Measurements from ENCODE around the gene MAT2B. TPM values are rescaled to one million over a fixed set of nuclear protein-coding genes. Genes with fewer than 3 reads are reported as not detected.

Gene MAT2B
- total RNA-seq (2014; rRNA removed; shearing (Covaris generic); ENCODE audit: low replicate concordance): 47.6 and 72.5 TPM in 2 replicates

DNA sequence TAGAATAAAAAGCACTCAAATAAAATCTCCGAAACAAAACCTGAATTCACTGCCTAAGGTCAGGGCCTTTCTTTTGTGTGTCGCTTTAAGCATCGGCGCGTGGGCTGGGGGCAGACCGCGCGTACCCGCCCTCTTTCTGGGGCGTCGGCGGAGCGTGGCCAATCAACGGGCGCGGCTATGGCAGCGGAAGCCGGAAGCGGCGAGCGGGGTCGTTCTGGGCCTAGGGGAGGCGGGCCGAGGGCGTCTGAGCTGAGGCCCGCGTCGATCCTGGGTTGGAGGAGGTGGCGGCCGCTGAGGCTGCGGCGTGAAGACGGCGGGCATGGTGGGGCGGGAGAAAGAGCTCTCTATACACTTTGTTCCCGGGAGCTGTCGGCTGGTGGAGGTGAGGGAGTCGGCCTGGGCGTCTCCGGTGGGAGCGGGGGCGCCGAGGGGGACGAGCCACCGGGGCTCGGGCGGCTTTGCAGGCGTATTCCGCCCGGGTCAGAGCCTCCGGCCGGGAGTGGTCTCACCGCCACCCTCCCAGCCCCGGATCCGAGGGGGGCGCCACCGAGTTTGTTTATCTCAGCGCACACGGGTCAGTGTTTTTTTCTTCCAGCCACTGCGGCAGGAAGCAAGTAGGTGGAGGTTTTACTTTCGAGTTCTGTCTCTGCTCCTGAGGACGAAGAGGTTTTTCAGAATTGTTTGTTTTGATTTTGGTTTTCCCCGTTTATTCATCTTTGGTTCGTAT lies at the start of gene MAT2B:
MAT2B (plus strand) TSS at position 252 of the 727 bp plus-strand sequence; CDS start at position 320, 68 bp downstream.
- Histone ChIP-seq H4K20me1 (ENCODE audit: insufficient read depth, low read depth, low read length) (peaks cover 8% of the 10 kb centered on the region), H2AFZ (ENCODE audit: low read length) (peak within 1 kb of the TSS; percentile 91), H3K79me2 (ENCODE audit: low read length) (peaks cover 64% of the 10 kb centered on the region), H3K9me3 (ENCODE audit: low read length) (no peaks in the 10 kb centered on the region), H3K4me3 (ENCODE audit: low read length) (peak within 1 kb of the TSS; percentile 83), H3K27ac (ENCODE audit: low read length) (peak within 1 kb of the TSS; percentile 89), H3K9me2 (replicated peaks; ENCODE audit: insufficient read depth, low read length) (no peaks in the 10 kb centered on the region), H3K9ac (ENCODE audit: low read length) (peak within 1 kb of the TSS; percentile 81), H3K4me2 (ENCODE audit: low read depth, low read length, poor library complexity, severe bottlenecking) (peak within 1 kb of the TSS; percentile 92), H3K4me1 (ENCODE audit: low read length) (peaks cover 54% of the 10 kb centered on the region), H3K27me3 (ENCODE audit: low read length) (no peaks in the 10 kb centered on the region), H3K36me3 (ENCODE audit: insufficient read depth, low read length) (peaks cover under 1% of the 10 kb centered on the region; the same call in 1 of the 2 replicates)
- peak; percentile 98 for DNase-seq

DNA sequence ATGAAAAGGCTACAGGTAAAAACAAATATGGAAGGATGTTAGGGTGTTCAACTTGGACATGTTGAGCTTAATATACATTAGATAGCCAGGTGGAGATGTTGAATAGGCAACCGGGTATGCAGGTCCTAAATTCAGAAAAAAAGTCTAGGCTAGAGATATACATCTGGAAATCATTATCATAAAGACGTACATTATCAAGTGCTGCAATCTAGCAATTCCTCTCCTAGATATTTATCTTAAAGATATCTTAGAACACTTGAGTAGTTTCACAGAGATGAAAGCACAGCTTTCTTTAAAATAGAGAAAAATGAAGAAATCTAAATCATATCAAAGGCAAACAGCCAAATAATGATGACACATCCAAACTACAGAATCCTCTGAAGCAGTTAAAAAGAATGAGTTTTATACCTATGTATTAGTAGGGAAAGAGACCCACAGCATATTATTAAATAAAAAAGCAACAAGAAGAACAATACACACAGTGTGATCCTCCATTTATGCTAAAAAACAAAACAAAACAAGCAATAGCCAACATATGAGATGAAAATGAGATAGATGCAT lies 49.3 kb upstream of the MAT2B start:
- H2AFZ ChIP-seq (ENCODE audit: low read length): no peak overlapping the region
- H3K27ac ChIP-seq (ENCODE audit: low read length): no peak overlapping the region
- no peak overlapping the region for H3K4me3 ChIP-seq (ENCODE audit: low read length)
- H3K4me1 ChIP-seq (ENCODE audit: low read length): peaks cover 40% of the 10 kb centered on the region
- H3K9ac ChIP-seq (ENCODE audit: low read length): no peak overlapping the region
- H3K79me2 ChIP-seq (ENCODE audit: low read length): peaks cover 57% of the 10 kb centered on the region
- H3K9me3 ChIP-seq (ENCODE audit: low read length): no peaks in the 10 kb centered on the region
- no peaks in the 10 kb centered on the region for H3K27me3 ChIP-seq (ENCODE audit: low read length)
- DNase-seq: no peak
- no peak overlapping the region for H3K4me2 ChIP-seq (ENCODE audit: low read depth, low read length, poor library complexity, severe bottlenecking)
- no peaks in the 10 kb centered on the region for H3K9me2 ChIP-seq (replicated peaks; ENCODE audit: insufficient read depth, low read length)
- H4K20me1 ChIP-seq (ENCODE audit: insufficient read depth, low read depth, low read length): no peaks in the 10 kb centered on the region
- peaks cover 34% of the 10 kb centered on the region for H3K36me3 ChIP-seq (ENCODE audit: insufficient read depth, low read length)

DNA sequence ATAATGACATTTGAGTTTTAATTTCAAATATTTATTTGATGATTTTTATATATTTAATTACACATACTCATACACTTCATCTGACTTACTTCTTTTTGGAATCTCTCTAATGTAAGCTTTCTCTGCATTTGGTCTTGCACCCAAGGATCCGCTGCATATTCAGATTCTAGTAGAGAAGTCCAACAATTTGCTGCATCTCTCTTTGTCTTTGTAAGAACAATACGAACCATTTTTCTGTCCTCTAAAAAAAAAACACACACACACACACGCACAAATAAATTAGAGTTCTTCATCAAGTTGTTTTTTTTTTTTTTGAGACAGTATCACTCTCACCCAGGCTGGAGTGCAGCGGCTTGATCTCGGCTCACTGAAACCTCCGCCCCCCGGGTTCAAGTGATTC lies 48.6 kb upstream of the MAT2B start:
- Histone ChIP-seq H3K9ac (ENCODE audit: low read length) (no peak overlapping the region), H3K36me3 (ENCODE audit: insufficient read depth, low read length) (peaks cover 33% of the 10 kb centered on the region), H3K27me3 (ENCODE audit: low read length) (no peaks in the 10 kb centered on the region), H3K4me3 (ENCODE audit: low read length) (no peak overlapping the region), H4K20me1 (ENCODE audit: insufficient read depth, low read depth, low read length) (no peaks in the 10 kb centered on the region), H3K9me2 (replicated peaks; ENCODE audit: insufficient read depth, low read length) (no peaks in the 10 kb centered on the region), H3K4me2 (ENCODE audit: low read depth, low read length, poor library complexity, severe bottlenecking) (no peak overlapping the region), H3K27ac (ENCODE audit: low read length) (no peak overlapping the region), H3K79me2 (ENCODE audit: low read length) (peaks cover 62% of the 10 kb centered on the region), H2AFZ (ENCODE audit: low read length) (no peak overlapping the region), H3K9me3 (ENCODE audit: low read length) (no peaks in the 10 kb centered on the region), H3K4me1 (ENCODE audit: low read length) (peaks cover 42% of the 10 kb centered on the region)
- no peak for DNase-seq

DNA sequence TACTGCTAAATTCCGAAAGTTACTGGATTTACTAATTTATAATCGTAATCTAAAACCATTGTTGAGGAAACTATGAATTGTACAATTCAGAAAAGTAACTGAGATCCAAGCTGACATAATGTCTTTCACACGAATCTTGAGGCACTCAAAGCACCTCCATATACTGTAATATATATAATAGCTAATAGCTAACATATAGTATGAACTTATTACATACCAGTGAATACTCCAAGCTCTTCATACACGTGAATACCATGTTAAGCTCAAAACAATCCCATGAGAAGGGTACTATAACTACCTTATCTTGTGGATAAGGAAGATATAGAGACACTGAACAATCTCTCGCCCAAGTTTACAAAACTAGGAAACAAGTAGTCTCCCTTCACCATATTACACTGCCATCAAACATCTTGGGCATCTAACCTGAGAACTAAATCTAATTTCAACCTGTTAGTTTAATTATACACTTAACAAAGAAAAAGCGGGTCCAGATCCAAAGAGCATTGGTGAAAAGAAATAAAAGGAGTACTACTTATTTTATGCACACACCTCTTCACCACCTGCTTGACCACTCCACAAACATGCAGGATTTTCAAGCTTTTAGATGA lies 46.5 kb upstream of the MAT2B start:
- Histone ChIP-seq H3K79me2 (ENCODE audit: low read length) (peaks cover 82% of the 10 kb centered on the region), H2AFZ (ENCODE audit: low read length) (no peak overlapping the region), H3K27me3 (ENCODE audit: low read length) (no peaks in the 10 kb centered on the region), H3K36me3 (ENCODE audit: insufficient read depth, low read length) (peaks cover 34% of the 10 kb centered on the region), H3K9me3 (ENCODE audit: low read length) (no peaks in the 10 kb centered on the region), H3K4me2 (ENCODE audit: low read depth, low read length, poor library complexity, severe bottlenecking) (peak overlapping the region; percentile 96), H3K4me1 (ENCODE audit: low read length) (peaks cover 45% of the 10 kb centered on the region), H4K20me1 (ENCODE audit: insufficient read depth, low read depth, low read length) (no peaks in the 10 kb centered on the region), H3K27ac (ENCODE audit: low read length) (peak overlapping the region; percentile 91), H3K4me3 (ENCODE audit: low read length) (peak overlapping the region; percentile 89), H3K9me2 (replicated peaks; ENCODE audit: insufficient read depth, low read length) (no peaks in the 10 kb centered on the region), H3K9ac (ENCODE audit: low read length) (peak overlapping the region; percentile 88)
- peak; percentile 58 for DNase-seq

DNA sequence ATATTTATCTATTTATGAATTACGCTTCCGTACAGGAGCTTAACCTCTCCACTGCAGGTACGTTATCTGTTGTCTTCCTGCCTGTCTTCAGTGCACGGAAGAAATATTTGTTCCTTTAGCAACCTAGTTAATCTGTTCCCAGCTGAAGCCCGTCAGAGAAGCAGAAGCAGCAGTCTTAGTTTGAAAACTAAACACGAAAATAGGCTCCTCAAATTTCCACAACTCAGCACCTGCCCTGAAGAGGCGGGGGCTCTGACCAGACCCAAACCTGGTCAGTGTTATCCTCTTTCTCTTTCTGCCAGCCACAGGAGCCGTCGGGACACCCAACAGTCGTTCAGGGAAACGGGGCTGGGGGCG lies 46.0 kb upstream of the MAT2B start:
- Histone ChIP-seq H3K4me1 (ENCODE audit: low read length) (peaks cover 42% of the 10 kb centered on the region), H2AFZ (ENCODE audit: low read length) (peak overlapping the region; percentile 84; the same call in 1 of the 2 replicates), H3K36me3 (ENCODE audit: insufficient read depth, low read length) (peaks cover 37% of the 10 kb centered on the region)

DNA sequence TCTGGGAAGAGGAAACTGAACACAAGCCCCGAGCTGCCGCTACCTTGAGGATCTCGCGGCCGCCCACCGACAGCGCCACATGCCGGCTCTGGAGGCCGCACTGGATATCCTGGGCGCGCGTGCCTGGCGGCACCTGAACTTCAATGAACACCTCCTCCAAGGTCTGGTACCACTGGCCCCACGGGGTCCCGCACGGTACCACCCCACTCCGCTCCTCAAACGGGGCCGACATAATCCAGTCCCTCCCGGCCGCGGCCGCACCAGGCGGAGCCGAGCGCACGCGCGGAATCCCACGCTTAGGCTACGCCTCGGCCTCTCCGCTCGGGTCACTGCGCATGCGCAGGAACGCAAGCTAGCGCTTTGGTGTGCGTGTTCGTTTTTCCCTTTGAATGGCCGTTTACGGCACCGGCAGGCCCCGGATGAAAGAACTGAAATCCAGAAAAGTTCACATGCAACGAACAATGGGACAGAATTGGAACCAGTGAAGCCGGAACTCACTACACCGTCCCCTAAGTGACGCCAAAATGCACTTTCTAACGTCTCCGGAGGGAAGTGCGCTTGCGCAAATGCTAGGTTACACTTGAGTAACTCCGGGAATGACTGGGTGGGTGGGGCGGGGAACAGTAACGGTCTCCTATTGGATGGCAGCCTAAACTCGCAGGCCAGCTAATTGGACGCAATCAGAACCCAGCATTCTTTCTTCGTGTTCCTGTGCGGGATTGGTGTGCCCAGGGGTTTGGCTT lies 45.4 kb upstream of the MAT2B start, which contains the start of gene NUDCD2:
NUDCD2 (minus strand) TSS at position 284 of the 743 bp plus-strand sequence; CDS start at position 232, 52 bp downstream.
- no peaks in the 10 kb centered on the region for H3K27me3 ChIP-seq (ENCODE audit: low read length)
- peaks cover 89% of the 10 kb centered on the region for H3K79me2 ChIP-seq (ENCODE audit: low read length)
- H3K36me3 ChIP-seq (ENCODE audit: insufficient read depth, low read length): peaks cover 38% of the 10 kb centered on the region
- H3K4me3 ChIP-seq (ENCODE audit: low read length): peak within 1 kb of the TSS; percentile 89
- H3K4me1 ChIP-seq (ENCODE audit: low read length): peaks cover 39% of the 10 kb centered on the region
- H3K9me3 ChIP-seq (ENCODE audit: low read length): no peaks in the 10 kb centered on the region
- peak within 1 kb of the TSS; percentile 84; the same call in 1 of the 2 replicates for H2AFZ ChIP-seq (ENCODE audit: low read length)
- peak; percentile 98 for DNase-seq
- no peaks in the 10 kb centered on the region for H4K20me1 ChIP-seq (ENCODE audit: insufficient read depth, low read depth, low read length)
- peak within 1 kb of the TSS; percentile 91 for H3K27ac ChIP-seq (ENCODE audit: low read length)
- H3K4me2 ChIP-seq (ENCODE audit: low read depth, low read length, poor library complexity, severe bottlenecking): peak within 1 kb of the TSS; percentile 96
- H3K9ac ChIP-seq (ENCODE audit: low read length): peak within 1 kb of the TSS; percentile 91
- no peaks in the 10 kb centered on the region for H3K9me2 ChIP-seq (replicated peaks; ENCODE audit: insufficient read depth, low read length)

More for the DNA sequence above, 46.0 kb upstream of the MAT2B start:
- H3K27me3 ChIP-seq (ENCODE audit: low read length): no peaks in the 10 kb centered on the region
- H3K9me2 ChIP-seq (replicated peaks; ENCODE audit: insufficient read depth, low read length): no peaks in the 10 kb centered on the region
- H3K9ac ChIP-seq (ENCODE audit: low read length): peak overlapping the region; percentile 88
- H3K4me2 ChIP-seq (ENCODE audit: low read depth, low read length, poor library complexity, severe bottlenecking): peak overlapping the region; percentile 96
- DNase-seq: no peak
- H3K9me3 ChIP-seq (ENCODE audit: low read length): no peaks in the 10 kb centered on the region
- H4K20me1 ChIP-seq (ENCODE audit: insufficient read depth, low read depth, low read length): no peaks in the 10 kb centered on the region
- H3K4me3 ChIP-seq (ENCODE audit: low read length): peak overlapping the region; percentile 89
- H3K27ac ChIP-seq (ENCODE audit: low read length): peak overlapping the region; percentile 91
- peaks cover 88% of the 10 kb centered on the region for H3K79me2 ChIP-seq (ENCODE audit: low read length)

DNA sequence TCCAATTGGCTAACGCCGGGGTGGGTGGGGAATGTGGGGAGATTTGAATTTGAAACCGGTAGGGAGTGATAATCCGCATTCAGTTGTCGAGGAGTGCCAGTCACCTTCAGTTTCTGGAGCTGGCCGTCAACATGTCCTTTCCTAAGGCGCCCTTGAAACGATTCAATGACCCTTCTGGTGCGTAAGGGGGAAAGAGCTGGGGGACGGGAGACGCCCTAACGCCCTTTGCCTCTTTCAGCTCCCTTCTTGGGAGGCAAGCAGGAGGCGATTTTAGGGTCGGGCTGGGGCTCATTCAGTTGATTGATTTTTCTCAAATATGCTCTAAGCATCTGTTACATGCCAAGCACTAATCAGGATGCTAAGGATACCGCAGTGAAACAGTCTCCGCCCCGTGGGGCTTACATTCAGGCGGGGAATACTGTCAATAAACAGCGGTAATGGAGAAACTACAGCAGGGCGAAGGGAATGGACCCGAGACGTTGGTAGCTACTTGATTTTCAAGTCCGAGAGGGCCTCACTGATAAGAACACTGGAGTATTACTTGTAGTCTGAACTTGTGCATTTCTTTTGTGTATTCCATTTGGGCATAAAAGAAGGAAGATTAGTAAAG lies 44.8 kb upstream of the MAT2B start, which contains the start of gene HMMR:
HMMR (plus strand) TSS at position 71 of the 610 bp plus-strand sequence; CDS start at position 132, 61 bp downstream.
- Histone ChIP-seq H2AFZ (ENCODE audit: low read length) (peak within 1 kb of the TSS; percentile 84; the same call in 1 of the 2 replicates), H3K79me2 (ENCODE audit: low read length) (peaks cover 90% of the 10 kb centered on the region), H3K4me1 (ENCODE audit: low read length) (peaks cover 39% of the 10 kb centered on the region), H3K36me3 (ENCODE audit: insufficient read depth, low read length) (peaks cover 36% of the 10 kb centered on the region), H3K9me2 (replicated peaks; ENCODE audit: insufficient read depth, low read length) (no peaks in the 10 kb centered on the region), H4K20me1 (ENCODE audit: insufficient read depth, low read depth, low read length) (no peaks in the 10 kb centered on the region), H3K9ac (ENCODE audit: low read length) (peak within 1 kb of the TSS; percentile 91), H3K27ac (ENCODE audit: low read length) (peak within 1 kb of the TSS; percentile 91), H3K4me2 (ENCODE audit: low read depth, low read length, poor library complexity, severe bottlenecking) (peak within 1 kb of the TSS; percentile 96), H3K4me3 (ENCODE audit: low read length) (peak within 1 kb of the TSS; percentile 89), H3K27me3 (ENCODE audit: low read length) (no peaks in the 10 kb centered on the region), H3K9me3 (ENCODE audit: low read length) (no peaks in the 10 kb centered on the region)
- DNase-seq: peak; percentile 67

All from Karpas-422 (cell line).